Upper lobe of left lung (tissue), 6 donors: ENCODE data around the gene KIRREL3. TPM values are rescaled to one million over a fixed set of nuclear protein-coding genes. Genes with fewer than 3 reads are reported as not detected.

Experiments
- ATAC-seq, 2 donors: fragments of 200-7000 bp; cut with Tn5 transposase; one replicate each; pipeline ENCODE4 v1.9.1; 2022; ENCODE audit warnings: mild to moderate bottlenecking in 2 of 2, moderate library complexity in 2 of 2; ENCODE audit not compliant: low FRiP score in 2 of 2
- DNase-seq, 2 donors: peaks; one replicate each; pipeline ENCODE4 v3.0.0-alpha.2; 2019 to 2020
- H3K27ac ChIP-seq, 4 donors: fragments of 200-600 bp; sonication (generic); one replicate each; pipeline ENCODE4 v1.5.1; 2016 to 2019
- H3K27me3 ChIP-seq, 4 donors: fragments of 200-600 bp; sonication (generic); one replicate each; pipeline ENCODE4 v1.5.1; 2017 to 2019
- H3K36me3 ChIP-seq, 4 donors: fragments of 200-600 bp; sonication (generic); one replicate each; pipeline ENCODE4 v1.5.1; 2016 to 2019
- H3K4me1 ChIP-seq, 4 donors: fragments of 200-600 bp; sonication (generic); one replicate each; pipeline ENCODE4 v1.5.1; 2018 to 2019
- H3K4me3 ChIP-seq, 4 donors: fragments of 200-600 bp; sonication (generic); one replicate each; pipeline ENCODE4 v1.5.1; 2017 to 2019; ENCODE audit warnings: mild to moderate bottlenecking in 2 of 4, moderate library complexity in 1 of 4
- H3K9me3 ChIP-seq, 4 donors: fragments of 200-600 bp; sonication (generic); one replicate each; pipeline ENCODE4 v1.5.1; 2018 to 2019
- EP300 ChIP-seq, 4 donors: sonication (generic); formaldehyde crosslinking; IDR thresholded peaks; one replicate each; pipeline ENCODE4 v1.5.1; 2017; ENCODE audit warnings: antibody characterized with exemption in 4 of 4, control low read depth in 2 of 4
- POLR2A ChIP-seq, 4 donors: fragments of 450-650 bp; IDR thresholded peaks; one replicate each; pipeline ENCODE4 v1.5.1; 2016 to 2017; ENCODE audit warnings: antibody characterized with exemption in 4 of 4, mild to moderate bottlenecking in 2 of 4
- POLR2AphosphoS5 ChIP-seq, 2 donors: sonication (generic); formaldehyde crosslinking; IDR thresholded peaks; one replicate each; pipeline ENCODE4 v1.5.1; 2017; ENCODE audit warnings: antibody characterized with exemption in 2 of 2
- WGBS, 2 donors: methylation state at CpG; one replicate each; pipeline ENCODE4 v1.1.5; 2017 to 2018; 5-methylcytosine and 5-hydroxymethylcytosine counted together
- total RNA-seq, 6 donors: library from RNA; depleted of rRNA in 4 of 6; stranded (reverse); fragments of >200 nt in 4 of 6; gene quantifications; one replicate each; pipeline versions ENCODE4 v1.1.0 to v1.2.1, GENCODE V29; 2016 to 2021
- TF ChIP-seq, protein P1 (sequence below), 6 experiments: fragments of 450-650 bp in 4 of 6; fragments of 200-600 bp in 2 of 6; sonication (generic) in 2 of 6; IDR thresholded peaks; one replicate each; pipeline ENCODE4 v1.5.1; 2016 to 2019; ENCODE audit warnings: antibody characterized with exemption in 6 of 6
- donor health status: DM: no; HTN: no; CAD: no; lungs with moderate emphysema.
- donor health status: DM: no; HTN: yes; CAD: no; lungs with severe emphysema.

The KIRREL3 gene
- total RNA-seq, 6 donors from 2014 or later = 0.22 to 0.24 TPM; not detected in 4

DNA sequence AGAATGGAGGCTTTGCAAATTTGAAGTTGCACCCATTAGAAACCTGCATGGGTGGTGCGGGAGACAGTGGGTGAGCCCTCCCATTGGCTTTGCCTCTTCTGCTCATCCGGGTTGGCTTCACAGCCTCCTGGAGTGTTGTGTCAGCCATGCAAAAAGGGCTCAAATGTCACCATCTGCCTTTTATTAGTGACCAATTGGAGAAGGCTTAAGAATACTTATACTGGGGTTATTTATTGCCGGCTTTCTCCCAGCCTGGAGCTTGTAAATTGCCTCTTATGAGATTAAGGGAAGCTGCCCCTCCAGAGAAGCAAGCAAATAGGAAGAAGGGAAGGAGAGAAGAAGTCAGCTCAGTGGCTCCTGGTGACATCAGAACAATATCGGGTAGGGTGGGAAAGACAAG is 462.5 kb downstream of the KIRREL3 start:
- H3K27me3 ChIP-seq = no peaks in the 10 kb centered on the region
- DNase-seq (no peak), ATAC-seq (no peak)
- H3K9me3 ChIP-seq = no peaks in the 10 kb centered on the region
- WGBS, 2 donors = 65 to 66% methylated on average over 4 of the region's 4 CpGs
- no peak overlapping the region for H3K27ac ChIP-seq
- no peak overlapping the region for H3K4me3 ChIP-seq
- no peaks in the 10 kb centered on the region for H3K4me1 ChIP-seq
- no peaks in the 10 kb centered on the region for H3K36me3 ChIP-seq
- TF ChIP-seq POLR2AphosphoS5 (IDR thresholded peaks at IDR 0.05) (no peak), EP300 (IDR thresholded peaks at IDR 0.05) (no peak), POLR2A (IDR thresholded peaks at IDR 0.05) (no peak)
- TF ChIP-seq, protein P1, sequence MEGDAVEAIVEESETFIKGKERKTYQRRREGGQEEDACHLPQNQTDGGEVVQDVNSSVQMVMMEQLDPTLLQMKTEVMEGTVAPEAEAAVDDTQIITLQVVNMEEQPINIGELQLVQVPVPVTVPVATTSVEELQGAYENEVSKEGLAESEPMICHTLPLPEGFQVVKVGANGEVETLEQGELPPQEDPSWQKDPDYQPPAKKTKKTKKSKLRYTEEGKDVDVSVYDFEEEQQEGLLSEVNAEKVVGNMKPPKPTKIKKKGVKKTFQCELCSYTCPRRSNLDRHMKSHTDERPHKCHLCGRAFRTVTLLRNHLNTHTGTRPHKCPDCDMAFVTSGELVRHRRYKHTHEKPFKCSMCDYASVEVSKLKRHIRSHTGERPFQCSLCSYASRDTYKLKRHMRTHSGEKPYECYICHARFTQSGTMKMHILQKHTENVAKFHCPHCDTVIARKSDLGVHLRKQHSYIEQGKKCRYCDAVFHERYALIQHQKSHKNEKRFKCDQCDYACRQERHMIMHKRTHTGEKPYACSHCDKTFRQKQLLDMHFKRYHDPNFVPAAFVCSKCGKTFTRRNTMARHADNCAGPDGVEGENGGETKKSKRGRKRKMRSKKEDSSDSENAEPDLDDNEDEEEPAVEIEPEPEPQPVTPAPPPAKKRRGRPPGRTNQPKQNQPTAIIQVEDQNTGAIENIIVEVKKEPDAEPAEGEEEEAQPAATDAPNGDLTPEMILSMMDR (IDR thresholded peaks at IDR 0.05) = no peak

DNA sequence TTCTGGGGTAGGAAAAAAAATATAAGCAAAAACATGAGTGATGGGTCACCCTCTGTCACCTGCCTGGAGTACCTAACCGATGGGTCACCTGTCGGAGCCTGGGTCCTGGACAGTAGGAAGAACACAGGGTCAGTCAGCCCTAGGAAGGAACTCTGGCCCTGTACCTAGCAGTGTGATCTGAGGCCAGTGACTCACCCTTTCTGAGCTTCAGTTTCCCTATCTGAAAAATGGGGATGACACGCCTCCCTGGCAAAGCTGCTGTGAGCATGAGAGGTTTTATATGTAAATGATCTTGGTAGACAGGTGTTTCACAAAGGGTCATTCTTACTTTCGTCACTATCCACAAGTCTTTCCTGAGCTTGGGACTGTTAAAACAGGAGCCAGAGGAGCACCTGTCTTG is 463.1 kb downstream of the KIRREL3 start:
- no peak for TF ChIP-seq POLR2A (IDR thresholded peaks at IDR 0.05)
- TF ChIP-seq, protein P1 (IDR thresholded peaks at IDR 0.05) = no peak
- no peak for TF ChIP-seq POLR2AphosphoS5 (IDR thresholded peaks at IDR 0.05)
- no peak for TF ChIP-seq EP300 (IDR thresholded peaks at IDR 0.05)
- no peaks in the 10 kb centered on the region for H3K27me3 ChIP-seq
- no peaks in the 10 kb centered on the region for H3K9me3 ChIP-seq
- no peak overlapping the region for H3K4me3 ChIP-seq
- no peak for ATAC-seq
- H3K4me1 ChIP-seq = no peaks in the 10 kb centered on the region
- DNase-seq = no peak
- H3K27ac ChIP-seq = no peak overlapping the region
- 86 to 97% methylated on average over 3 to 4 of the region's 4 CpGs for WGBS, 2 donors
- H3K36me3 ChIP-seq = no peaks in the 10 kb centered on the region

DNA sequence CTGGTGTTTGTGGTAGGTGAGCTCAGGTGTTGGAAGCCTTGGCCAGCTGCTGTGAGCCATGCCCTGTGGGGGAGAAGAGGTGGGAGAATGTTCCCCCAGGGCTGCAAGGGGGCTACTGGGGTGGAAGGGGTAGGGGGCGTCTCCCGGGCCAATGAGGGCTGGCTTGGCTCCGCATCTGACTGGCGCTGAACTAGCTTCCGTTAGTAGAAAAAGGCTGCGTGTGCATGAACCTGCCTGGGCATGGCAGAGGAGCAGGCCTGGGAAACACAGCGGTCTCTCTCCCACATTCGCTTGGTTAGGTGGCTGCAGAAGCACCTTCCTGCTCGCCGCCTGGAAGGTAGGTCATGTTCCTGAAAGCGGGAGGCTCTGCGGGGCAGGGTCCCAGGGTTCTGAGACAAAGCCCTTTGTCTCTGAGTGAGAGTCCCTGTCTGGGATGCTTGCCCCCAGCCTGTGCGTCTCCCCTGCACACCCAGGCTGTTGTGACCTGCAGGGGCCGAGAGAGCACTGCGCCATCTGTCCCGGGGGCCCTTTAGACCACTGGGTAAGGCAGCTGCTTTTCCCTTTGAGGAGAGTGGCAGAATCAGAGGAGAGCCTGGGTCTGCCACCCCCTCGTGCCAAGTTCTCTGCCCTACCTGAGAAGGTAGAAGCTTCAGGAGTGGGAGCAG is 466.3 kb downstream of the KIRREL3 start:
- Histone ChIP-seq H3K27me3 (no peaks in the 10 kb centered on the region), H3K4me1 (no peaks in the 10 kb centered on the region), H3K9me3 (no peaks in the 10 kb centered on the region), H3K27ac (no peak overlapping the region), H3K4me3 (no peak overlapping the region), H3K36me3 (no peaks in the 10 kb centered on the region)
- 68 to 90% methylated on average over 12 to 16 of the region's 17 CpGs for WGBS, 2 donors
- DNase-seq = peak in 1 of 2 donors; percentile 38
- ATAC-seq = no peak
- no peak for TF ChIP-seq POLR2A (IDR thresholded peaks at IDR 0.05)
- TF ChIP-seq EP300 (IDR thresholded peaks at IDR 0.05) = no peak
- TF ChIP-seq, protein P1 (IDR thresholded peaks at IDR 0.05) = no peak
- no peak for TF ChIP-seq POLR2AphosphoS5 (IDR thresholded peaks at IDR 0.05)

DNA sequence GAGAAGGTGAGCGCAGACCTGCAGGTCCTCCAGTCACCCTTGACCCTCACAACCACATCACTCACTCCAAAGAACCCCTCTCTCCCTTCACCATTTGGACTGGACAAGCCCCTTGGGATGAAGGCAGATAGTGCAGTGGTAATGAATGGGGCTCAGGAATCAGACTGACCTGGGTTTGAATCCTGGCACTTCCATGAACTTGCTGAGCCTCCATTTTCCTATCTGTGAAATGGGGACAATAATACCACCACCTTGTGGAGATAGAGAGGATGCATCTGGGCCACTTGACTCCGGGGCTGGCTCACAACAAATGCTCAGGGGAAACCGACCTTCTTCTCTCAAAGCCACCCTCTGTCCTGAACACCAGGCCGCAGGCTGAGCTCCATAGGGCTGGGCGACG is 467.0 kb downstream of the KIRREL3 start:
- DNase-seq (peak in 1 of 2 donors; percentile 22), ATAC-seq (no peak)
- Histone ChIP-seq H3K4me3 (no peak overlapping the region), H3K27ac (no peak overlapping the region), H3K27me3 (no peaks in the 10 kb centered on the region), H3K4me1 (no peaks in the 10 kb centered on the region), H3K36me3 (no peaks in the 10 kb centered on the region), H3K9me3 (no peaks in the 10 kb centered on the region)
- WGBS, 2 donors = 75 to 97% methylated on average over 6 of the region's 6 CpGs
- no peak for TF ChIP-seq POLR2AphosphoS5 (IDR thresholded peaks at IDR 0.05)
- TF ChIP-seq POLR2A (IDR thresholded peaks at IDR 0.05) = no peak
- TF ChIP-seq EP300 (IDR thresholded peaks at IDR 0.05) = no peak
- TF ChIP-seq, protein P1 (IDR thresholded peaks at IDR 0.05) = no peak

DNA sequence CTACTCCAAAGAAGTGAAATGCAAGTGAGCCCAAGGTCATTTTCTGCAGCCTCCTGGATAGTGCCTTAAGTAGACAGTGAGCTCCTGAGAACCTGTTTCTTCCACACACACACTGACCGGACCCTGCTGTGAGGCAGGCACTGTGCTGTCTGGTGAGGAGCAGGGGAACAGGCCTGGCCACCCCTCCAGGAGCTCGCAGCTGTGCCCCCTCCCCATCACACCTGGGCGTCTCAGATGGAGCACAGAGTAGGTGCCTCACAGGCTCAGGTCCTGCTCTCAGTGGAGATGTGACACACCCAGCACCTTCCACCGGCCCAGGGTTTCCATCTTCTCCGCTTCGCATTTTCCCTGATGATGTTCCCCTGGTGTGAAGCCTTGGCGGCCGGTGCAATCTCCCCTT is 470.2 kb downstream of the KIRREL3 start:
- TF ChIP-seq POLR2AphosphoS5 (IDR thresholded peaks at IDR 0.05) (no peak), EP300 (IDR thresholded peaks at IDR 0.05) (no peak), POLR2A (IDR thresholded peaks at IDR 0.05) (no peak)
- TF ChIP-seq, protein P1 (IDR thresholded peaks at IDR 0.05) = no peak
- Histone ChIP-seq H3K27ac (no peak overlapping the region), H3K36me3 (no peaks in the 10 kb centered on the region), H3K4me1 (no peaks in the 10 kb centered on the region), H3K27me3 (no peaks in the 10 kb centered on the region), H3K4me3 (no peak overlapping the region), H3K9me3 (no peaks in the 10 kb centered on the region)
- 90 to 92% methylated on average over 6 to 8 of the region's 8 CpGs for WGBS, 2 donors
- no peak for DNase-seq
- no peak for ATAC-seq
